OCI-LY7 (cell line): Measurements from ENCODE around the gene PIH1D2. TPM values are rescaled to one million over a fixed set of nuclear protein-coding genes. Genes with fewer than 3 reads are reported as not detected.

Experiments used
- BruUV-seq: library from RNA; stranded (reverse); fragments of 400-500 nt; replicated peaks from 2 replicates; lab custom pipeline; 2021; lab: Mats Ljungman, UMichigan
- CTCF ChIA-PET: fragments of 300-600 bp; sonication (Branson Sonifier 250); formaldehyde crosslinking; loops from one replicate; lab custom pipeline; 2022; ENCODE audit warnings: antibody characterized with exemption; ENCODE audit not compliant: unreplicated experiment; lab: Charles Lee
- POLR2A ChIA-PET: fragments of 300-600 bp; sonication (Branson Sonifier 250); formaldehyde crosslinking; loops from one replicate; lab custom pipeline; 2022; ENCODE audit warnings: antibody characterized with exemption; lab: Charles Lee
- DNase-seq: peaks from one replicate; pipeline ENCODE4 v3.0.0-alpha.2; 2015; ENCODE audit warnings: low spot score
- H2AFZ ChIP-seq: fragments of 200-600 bp; sonication (generic), shearing (Covaris generic); 2 replicates; pipeline ENCODE4 v1.6.1; 2014; ENCODE audit warnings: mild to moderate bottlenecking, antibody characterized with exemption, low read length, moderate library complexity
- H3K27ac ChIP-seq: fragments of 200-600 bp; sonication (generic); 2 replicates; pipeline ENCODE4 v1.5.1; 2014; ENCODE audit warnings: mixed run types, low read depth, mild to moderate bottlenecking, moderate library complexity, low read length, inconsistent platforms; ENCODE audit not compliant: poor library complexity, severe bottlenecking
- H3K36me3 ChIP-seq: fragments of 200-600 bp; sonication (generic); 2 replicates; pipeline ENCODE4 v1.6.1; 2014; ENCODE audit warnings: mild to moderate bottlenecking, antibody characterized with exemption, low read length, moderate library complexity, mixed read lengths; ENCODE audit not compliant: insufficient read depth
- H3K4me1 ChIP-seq: fragments of 200-600 bp; sonication (generic); 2 replicates; pipeline ENCODE4 v1.5.1; 2014; ENCODE audit warnings: mild to moderate bottlenecking, low read length; ENCODE audit not compliant: insufficient read depth, poor library complexity, severe bottlenecking
- H3K4me2 ChIP-seq: fragments of 200-600 bp; sonication (generic); 2 replicates; pipeline ENCODE4 v1.6.1; 2014; ENCODE audit warnings: mild to moderate bottlenecking, low read length
- H3K4me3 ChIP-seq: fragments of 200-600 bp; sonication (generic); 2 replicates; pipeline ENCODE4 v1.5.1; 2014; ENCODE audit warnings: mild to moderate bottlenecking, low read depth, low read length; ENCODE audit not compliant: poor library complexity, severe bottlenecking
- H3K79me2 ChIP-seq: fragments of 200-600 bp; sonication (generic); 2 replicates; pipeline ENCODE4 v1.6.1; 2016; ENCODE audit warnings: low read depth, mild to moderate bottlenecking, low read length, moderate library complexity, mixed read lengths; ENCODE audit not compliant: insufficient read depth
- H3K9me2 ChIP-seq: fragments of 200-600 bp; sonication (generic); 2 replicates; pipeline ENCODE4 v1.6.1; 2016; ENCODE audit warnings: mild to moderate bottlenecking, low read length, mixed read lengths; ENCODE audit not compliant: insufficient read depth
- H3K9me3 ChIP-seq: fragments of 200-600 bp; sonication (generic); 2 replicates; pipeline ENCODE4 v1.6.1; 2014; ENCODE audit warnings: mild to moderate bottlenecking, mixed run types, low read length, mixed read lengths
- H4K20me1 ChIP-seq: fragments of 200-600 bp; sonication (generic); 2 replicates; pipeline ENCODE4 v1.6.1; 2014; ENCODE audit warnings: mild to moderate bottlenecking, antibody characterized with exemption, low read length, moderate library complexity, mixed read lengths; ENCODE audit not compliant: insufficient read depth
- EZH2phosphoT487 ChIP-seq: fragments of 200-600 bp; sonication (generic); IDR thresholded peaks from 2 replicates; pipeline ENCODE4 v1.6.1; 2018; ENCODE audit warnings: low read depth, borderline replicate concordance, mild to moderate bottlenecking, mixed run types, antibody characterized with exemption, low read length, moderate library complexity, mixed read lengths
- intact Hi-C: fragments of 100-400 bp; cut with micrococcal nuclease; formaldehyde crosslinking; loops from one replicate; pipeline ENCODE4 v1.10.0; 2022; ENCODE audit not compliant: unreplicated experiment
- total RNA-seq, 2 experiments: library from RNA; depleted of rRNA in 1 of 2; stranded (reverse); fragments of >200 nt in 1 of 2; shearing (Covaris generic) in 1 of 2; gene quantifications; 2 replicates each; pipeline ENCODE4 v1.2.3, GENCODE V29; 2014 to 2022
- TF ChIP-seq, protein P1 (sequence below): fragments of 200-600 bp; sonication (generic); conservative IDR thresholded peaks from 2 replicates; pipeline ENCODE4 v1.5.1; 2014; ENCODE audit warnings: mild to moderate bottlenecking, antibody characterized with exemption, low read length, moderate library complexity, mixed read lengths

Gene PIH1D2
- total RNA-seq, 2 experiments from 2014 or later: 1.3 to 2.6 TPM

- Histone ChIP-seq H4K20me1 (no peaks in the 10 kb centered on the region), H2AFZ (peak overlapping the region; percentile 68; the same call in 1 of the 2 replicates), H3K27ac (peak overlapping the region; percentile 56), H3K4me1 (peaks cover 24% of the 10 kb centered on the region), H3K4me3 (peak overlapping the region; percentile 89), H3K79me2 (peaks cover 46% of the 10 kb centered on the region), H3K9me2 (no peaks in the 10 kb centered on the region), H3K4me2 (peak overlapping the region; percentile 85), H3K9me3 (no peaks in the 10 kb centered on the region), H3K36me3 (peaks cover 79% of the 10 kb centered on the region)
- DNase-seq: peak; percentile 8
- no peak for TF ChIP-seq EZH2phosphoT487
- TF ChIP-seq, protein P1, sequence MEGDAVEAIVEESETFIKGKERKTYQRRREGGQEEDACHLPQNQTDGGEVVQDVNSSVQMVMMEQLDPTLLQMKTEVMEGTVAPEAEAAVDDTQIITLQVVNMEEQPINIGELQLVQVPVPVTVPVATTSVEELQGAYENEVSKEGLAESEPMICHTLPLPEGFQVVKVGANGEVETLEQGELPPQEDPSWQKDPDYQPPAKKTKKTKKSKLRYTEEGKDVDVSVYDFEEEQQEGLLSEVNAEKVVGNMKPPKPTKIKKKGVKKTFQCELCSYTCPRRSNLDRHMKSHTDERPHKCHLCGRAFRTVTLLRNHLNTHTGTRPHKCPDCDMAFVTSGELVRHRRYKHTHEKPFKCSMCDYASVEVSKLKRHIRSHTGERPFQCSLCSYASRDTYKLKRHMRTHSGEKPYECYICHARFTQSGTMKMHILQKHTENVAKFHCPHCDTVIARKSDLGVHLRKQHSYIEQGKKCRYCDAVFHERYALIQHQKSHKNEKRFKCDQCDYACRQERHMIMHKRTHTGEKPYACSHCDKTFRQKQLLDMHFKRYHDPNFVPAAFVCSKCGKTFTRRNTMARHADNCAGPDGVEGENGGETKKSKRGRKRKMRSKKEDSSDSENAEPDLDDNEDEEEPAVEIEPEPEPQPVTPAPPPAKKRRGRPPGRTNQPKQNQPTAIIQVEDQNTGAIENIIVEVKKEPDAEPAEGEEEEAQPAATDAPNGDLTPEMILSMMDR: no peak
- BruUV-seq: TSS peak; percentile 60
- intact Hi-C loops: loop anchor here (5.0 kb wide), 2 partner anchors 150 to 210 kb away; partner anchors contain the start of genes CFAP68, DIXDC1 and FDXACB1
- ChIA-PET POLR2A (interaction anchor here (0.8 to 1.7 kb wide), 12 partner anchors 8 to 216 kb away, joined by 3 to 11 read pairs (median 4); partner anchors contain the start of gene ALG9), CTCF (interaction anchor here (0.6 kb wide), 1 partner anchor 155 kb away, joined by 3 read pairs; no protein-coding TSS in a partner anchor)
These were observed 13.4 kb upstream of the PIH1D2 start for GRCh38 chr11:112087212-112087611.

DNA sequence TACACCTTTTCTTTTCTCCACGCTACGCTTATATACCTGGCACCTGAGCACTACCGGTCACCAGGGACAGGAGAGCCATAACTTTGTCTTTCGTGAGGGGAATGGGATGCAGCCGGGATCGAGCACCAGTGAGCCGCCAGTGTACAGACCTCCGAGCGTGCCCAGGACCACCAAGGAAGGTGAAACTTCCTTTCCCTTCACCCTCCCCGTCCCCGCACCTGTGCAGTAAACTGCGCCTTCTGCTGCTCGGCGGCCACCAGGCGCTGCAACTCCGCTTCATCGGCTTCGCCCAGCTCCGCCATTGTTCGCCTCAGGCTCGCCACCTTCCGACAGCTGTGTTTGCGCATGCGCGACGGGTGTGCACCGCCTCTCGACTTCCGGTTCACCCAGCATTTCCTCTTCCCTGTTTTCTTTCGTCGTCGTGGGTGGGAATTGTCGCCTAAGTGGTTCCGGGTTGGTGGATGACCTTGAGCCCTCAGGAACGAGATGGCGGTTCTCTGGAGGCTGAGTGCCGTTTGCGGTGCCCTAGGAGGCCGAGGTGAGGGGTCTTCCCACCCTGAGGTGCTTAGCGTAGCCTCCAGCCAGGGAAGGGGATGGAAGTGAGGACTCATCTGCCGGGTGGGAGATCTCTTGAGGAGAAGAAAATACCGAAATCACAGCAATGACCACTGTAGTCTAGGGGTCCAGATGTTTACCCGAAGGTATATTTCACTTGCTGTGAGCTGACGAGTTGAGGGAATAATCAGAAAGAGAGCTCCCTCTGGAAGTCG lies 12.8 kb upstream of the PIH1D2 start, which contains the start of the genes SDHD and TIMM8B:
Gene SDHD (plus strand): TSS at position 452 of the 770 bp plus-strand sequence. CDS start 35 bp downstream, at position 487.
Gene TIMM8B (minus strand): TSS at position 335 of the 770 bp plus-strand sequence. CDS start 33 bp downstream, at position 302.
- no TSS peak for BruUV-seq
- H3K79me2 ChIP-seq: peaks cover 46% of the 10 kb centered on the region
- peak; percentile 98 for DNase-seq
- H3K36me3 ChIP-seq: peaks cover 79% of the 10 kb centered on the region
- no peaks in the 10 kb centered on the region for H3K9me3 ChIP-seq
- ChIA-PET CTCF (interaction anchor here (0.6 kb wide), 1 partner anchor 155 kb away, joined by 3 read pairs; no protein-coding TSS in a partner anchor), POLR2A (interaction anchor here (0.6 to 1.7 kb wide), 13 partner anchors 9 to 215 kb away, joined by 3 to 11 read pairs (median 4); partner anchors contain the start of gene ALG9)
- no peaks in the 10 kb centered on the region for H3K9me2 ChIP-seq
- H3K4me1 ChIP-seq: peaks cover 24% of the 10 kb centered on the region
- intact Hi-C loops: loop anchor here (5.0 kb wide), 2 partner anchors 149 to 209 kb away; partner anchors contain the start of genes CFAP68, DIXDC1 and FDXACB1
- no peaks in the 10 kb centered on the region for H4K20me1 ChIP-seq
- H3K4me2 ChIP-seq: peak within 1 kb of the TSS; percentile 85
- H3K27ac ChIP-seq: peak within 1 kb of the TSS; percentile 56
- peak within 1 kb of the TSS; percentile 68 for H2AFZ ChIP-seq
- peak within 1 kb of the TSS; percentile 89 for H3K4me3 ChIP-seq
- TF ChIP-seq, protein P1: peak; percentile 33; the same call in 1 of the 2 replicates
- no peak for TF ChIP-seq EZH2phosphoT487
